ENCODE data around the gene TUBA8.

- TF ChIP-seq CTCF (IDR thresholded peaks at IDR 0.05; ENCODE audit: insufficient read depth, low read length, poor library complexity, severe bottlenecking) (no peak), EZH2phosphoT487 (conservative IDR thresholded peaks at IDR 0.05; ENCODE audit: low read length) (no peak)
These were observed 11.4 kb downstream of the TUBA8 start for GRCh38 chr22:18121954-18122554.
